Activated CD8-positive, alpha-beta T cell treated with anti-CD3 and anti-CD28 coated beads for 36 hours (primary cell): ENCODE results near the gene ANXA8. TPM values are rescaled to one million over a fixed set of nuclear protein-coding genes. Genes with fewer than 3 reads are reported as not detected.

ENCODE experiments used
- ATAC-seq: fragments of 200-7000 bp; cut with Tn5 transposase; one replicate; pipeline ENCODE4 v1.10.0; 2021; ENCODE audit warnings: mild to moderate bottlenecking, moderate library complexity
- CTCF ChIA-PET: fragments of 350-600 bp; sonication (Branson Sonifier 250); formaldehyde crosslinking; loops from one replicate; lab custom pipeline; 2021; ENCODE audit warnings: antibody characterized with exemption; lab: Charles Lee
- POLR2A ChIA-PET: fragments of 350-600 bp; sonication (Branson Sonifier 250); formaldehyde crosslinking; loops from one replicate; lab custom pipeline; 2021; ENCODE audit warnings: antibody characterized with exemption; lab: Charles Lee
- DNase-seq: peaks from one replicate; pipeline ENCODE4 v3.0.0-alpha.2; 2020
- H3K27ac Mint-ChIP-seq: one replicate; pipeline ENCODE4 v1.8.0; 2021; ENCODE audit warnings: mild to moderate bottlenecking, mixed read lengths
- H3K27me3 Mint-ChIP-seq: one replicate; pipeline ENCODE4 v1.8.0; 2021; ENCODE audit warnings: mixed read lengths
- H3K36me3 Mint-ChIP-seq: one replicate; pipeline ENCODE4 v1.8.0; 2021; ENCODE audit warnings: low read depth, mixed read lengths
- H3K4me1 Mint-ChIP-seq: one replicate; pipeline ENCODE4 v1.8.0; 2021; ENCODE audit warnings: low read depth, mixed read lengths
- H3K4me3 Mint-ChIP-seq: one replicate; pipeline ENCODE4 v1.8.0; 2021; ENCODE audit warnings: mild to moderate bottlenecking, moderate library complexity, mixed read lengths
- H3K9me3 Mint-ChIP-seq: one replicate; pipeline ENCODE4 v1.8.0; 2021; ENCODE audit warnings: mixed read lengths
- intact Hi-C: fragments of 100-400 bp; cut with micrococcal nuclease; formaldehyde crosslinking; loops from one replicate; pipeline ENCODE4 v1.10.0; 2022
- total RNA-seq, 2 experiments: library from RNA; stranded (reverse); gene quantifications; one replicate each; pipeline ENCODE4 v1.2.3, GENCODE V29; 2021
- TF ChIP-seq, protein P1 (sequence below): fragments of 200-600 bp; IDR thresholded peaks from one replicate; pipeline ENCODE4 v1.8.0; 2022; ENCODE audit warnings: antibody characterized with exemption, mild to moderate bottlenecking

ANXA8 gene
- total RNA-seq, 2 experiments from 2014 or later, result not detected

GRCh38 chr10:47443145-47443544 is 40.8 kb downstream of the ANXA8 start:
- no peak for DNase-seq

DNA sequence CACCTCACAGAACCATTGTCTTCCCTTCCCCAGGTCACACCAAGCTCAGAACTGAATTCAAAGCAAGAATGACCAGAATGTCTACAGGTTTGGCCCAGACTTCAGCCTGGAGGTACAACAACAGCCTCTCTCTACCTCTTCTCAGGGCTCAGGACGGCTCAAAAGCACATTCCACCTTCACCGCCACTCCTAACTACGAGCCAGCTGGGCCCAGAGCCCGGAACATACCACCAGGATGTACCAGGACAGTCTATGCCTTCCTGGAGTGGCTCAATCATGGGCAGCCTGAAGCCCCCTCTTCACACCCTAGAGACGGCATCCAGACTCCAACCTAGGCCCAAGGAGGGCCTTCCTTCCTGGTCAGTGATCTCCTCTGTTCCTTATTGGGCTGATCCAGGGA is 41.6 kb downstream of the ANXA8 start:
- Mint-ChIP-seq H3K27ac (no peak overlapping the region), H3K4me3 (no peak overlapping the region), H3K36me3 (peaks cover 3% of the 10 kb centered on the region), H3K9me3 (peaks cover 15% of the 10 kb centered on the region), H3K4me1 (no peaks in the 10 kb centered on the region), H3K27me3 (peaks cover 16% of the 10 kb centered on the region)
- ATAC-seq (no peak), DNase-seq (no peak)
- CTCF ChIA-PET, result no interaction called here
- TF ChIP-seq, protein P1, sequence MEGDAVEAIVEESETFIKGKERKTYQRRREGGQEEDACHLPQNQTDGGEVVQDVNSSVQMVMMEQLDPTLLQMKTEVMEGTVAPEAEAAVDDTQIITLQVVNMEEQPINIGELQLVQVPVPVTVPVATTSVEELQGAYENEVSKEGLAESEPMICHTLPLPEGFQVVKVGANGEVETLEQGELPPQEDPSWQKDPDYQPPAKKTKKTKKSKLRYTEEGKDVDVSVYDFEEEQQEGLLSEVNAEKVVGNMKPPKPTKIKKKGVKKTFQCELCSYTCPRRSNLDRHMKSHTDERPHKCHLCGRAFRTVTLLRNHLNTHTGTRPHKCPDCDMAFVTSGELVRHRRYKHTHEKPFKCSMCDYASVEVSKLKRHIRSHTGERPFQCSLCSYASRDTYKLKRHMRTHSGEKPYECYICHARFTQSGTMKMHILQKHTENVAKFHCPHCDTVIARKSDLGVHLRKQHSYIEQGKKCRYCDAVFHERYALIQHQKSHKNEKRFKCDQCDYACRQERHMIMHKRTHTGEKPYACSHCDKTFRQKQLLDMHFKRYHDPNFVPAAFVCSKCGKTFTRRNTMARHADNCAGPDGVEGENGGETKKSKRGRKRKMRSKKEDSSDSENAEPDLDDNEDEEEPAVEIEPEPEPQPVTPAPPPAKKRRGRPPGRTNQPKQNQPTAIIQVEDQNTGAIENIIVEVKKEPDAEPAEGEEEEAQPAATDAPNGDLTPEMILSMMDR, result no peak
- POLR2A ChIA-PET, result no interaction called here
- intact Hi-C loops, result no loop called here

More at GRCh38 chr10:47443145-47443544, 40.8 kb downstream of the ANXA8 start:
- no peak for ATAC-seq
- Mint-ChIP-seq H3K27me3 (peaks cover 19% of the 10 kb centered on the region), H3K4me1 (peaks cover 6% of the 10 kb centered on the region), H3K4me3 (no peak overlapping the region), H3K36me3 (peaks cover 3% of the 10 kb centered on the region), H3K27ac (no peak overlapping the region), H3K9me3 (peaks cover 18% of the 10 kb centered on the region)
- CTCF ChIA-PET, result no interaction called here
- intact Hi-C loops, result no loop called here
- TF ChIP-seq, protein P1, result no peak
- POLR2A ChIA-PET, result no interaction called here

GRCh38 chr10:47441938-47442337 is 42.0 kb downstream of the ANXA8 start:
- no peaks in the 10 kb centered on the region for H3K4me1 Mint-ChIP-seq
- ATAC-seq (no peak), DNase-seq (no peak)
- TF ChIP-seq, protein P1, result no peak
- peaks cover 16% of the 10 kb centered on the region for H3K9me3 Mint-ChIP-seq
- peaks cover 3% of the 10 kb centered on the region for H3K36me3 Mint-ChIP-seq
- H3K27me3 Mint-ChIP-seq, result peaks cover 17% of the 10 kb centered on the region
- intact Hi-C loops, result no loop called here
- no peak overlapping the region for H3K4me3 Mint-ChIP-seq
- POLR2A ChIA-PET, result no interaction called here
- CTCF ChIA-PET, result no interaction called here
- no peak overlapping the region for H3K27ac Mint-ChIP-seq

DNA sequence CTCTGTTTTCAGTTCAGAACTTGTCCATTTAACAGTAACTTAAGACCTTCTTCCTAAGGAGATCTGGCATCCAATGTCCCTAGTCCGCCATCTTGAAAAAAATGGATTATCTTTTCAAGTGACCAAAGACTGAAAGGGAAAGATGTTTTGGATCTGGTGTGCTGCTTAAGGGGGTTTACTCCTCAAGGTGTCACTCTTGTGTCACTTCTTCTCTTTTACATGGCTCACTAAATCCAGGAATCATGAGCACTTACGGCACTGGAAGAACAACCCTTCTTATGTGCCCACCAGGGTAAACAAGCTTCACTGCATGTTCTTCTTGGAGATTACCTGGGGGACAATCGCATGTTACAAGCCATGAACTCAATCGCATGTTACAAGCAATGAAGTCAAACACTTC is 43.7 kb downstream of the ANXA8 start:
- TF ChIP-seq, protein P1, result no peak
- Mint-ChIP-seq H3K4me1 (no peaks in the 10 kb centered on the region), H3K27ac (no peak overlapping the region), H3K27me3 (peaks cover 18% of the 10 kb centered on the region), H3K36me3 (peaks cover 1% of the 10 kb centered on the region), H3K9me3 (peaks cover 8% of the 10 kb centered on the region), H3K4me3 (no peak overlapping the region)
- DNase-seq (no peak), ATAC-seq (no peak)
- CTCF ChIA-PET, result no interaction called here
- intact Hi-C loops, result no loop called here
- POLR2A ChIA-PET, result no interaction called here

DNA sequence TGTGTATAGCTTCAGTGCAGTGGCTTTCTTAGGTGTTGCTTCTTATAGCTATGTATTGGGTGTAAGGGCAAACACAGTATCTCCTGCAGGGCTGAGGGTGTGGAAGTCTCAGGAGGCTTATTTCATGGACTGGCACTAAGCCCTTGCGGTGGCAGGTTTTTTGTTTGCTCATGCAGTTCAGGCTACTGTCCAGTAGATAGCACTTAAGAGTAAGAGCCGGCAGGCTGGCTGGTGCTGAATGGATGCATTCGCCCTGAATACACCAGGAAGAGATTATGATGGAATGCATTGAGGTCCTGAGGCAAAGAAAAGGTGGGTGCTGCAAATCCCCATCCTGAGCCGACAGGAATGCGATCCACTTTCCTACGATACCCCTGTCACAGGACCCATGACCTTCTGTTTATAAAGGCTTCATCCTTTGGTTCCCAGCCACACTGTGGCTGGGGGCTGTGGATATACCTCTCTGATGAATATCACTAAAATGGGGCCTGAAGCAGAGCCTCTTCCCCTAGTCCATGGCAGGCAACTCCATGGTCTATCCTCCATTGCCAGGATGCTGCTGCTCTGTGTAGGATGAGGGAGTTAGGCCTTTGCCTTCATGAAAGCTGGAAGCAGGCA is 44.9 kb downstream of the ANXA8 start:
- CTCF ChIA-PET, result no interaction called here
- TF ChIP-seq, protein P1, result no peak
- H3K36me3 Mint-ChIP-seq, result no peaks in the 10 kb centered on the region
- DNase-seq (no peak), ATAC-seq (no peak)
- intact Hi-C loops, result no loop called here
- peaks cover 5% of the 10 kb centered on the region for H3K9me3 Mint-ChIP-seq
- H3K4me3 Mint-ChIP-seq, result no peak overlapping the region
- POLR2A ChIA-PET, result no interaction called here
- H3K27me3 Mint-ChIP-seq, result peaks cover 19% of the 10 kb centered on the region
- H3K27ac Mint-ChIP-seq, result no peak overlapping the region
- H3K4me1 Mint-ChIP-seq, result no peaks in the 10 kb centered on the region
